ENCODE measurements around the gene TBRG1. TPM values are rescaled to one million over a fixed set of nuclear protein-coding genes. Genes with fewer than 3 reads are reported as not detected.

Gene TBRG1
- total RNA-seq = 50.1 TPM

DNA sequence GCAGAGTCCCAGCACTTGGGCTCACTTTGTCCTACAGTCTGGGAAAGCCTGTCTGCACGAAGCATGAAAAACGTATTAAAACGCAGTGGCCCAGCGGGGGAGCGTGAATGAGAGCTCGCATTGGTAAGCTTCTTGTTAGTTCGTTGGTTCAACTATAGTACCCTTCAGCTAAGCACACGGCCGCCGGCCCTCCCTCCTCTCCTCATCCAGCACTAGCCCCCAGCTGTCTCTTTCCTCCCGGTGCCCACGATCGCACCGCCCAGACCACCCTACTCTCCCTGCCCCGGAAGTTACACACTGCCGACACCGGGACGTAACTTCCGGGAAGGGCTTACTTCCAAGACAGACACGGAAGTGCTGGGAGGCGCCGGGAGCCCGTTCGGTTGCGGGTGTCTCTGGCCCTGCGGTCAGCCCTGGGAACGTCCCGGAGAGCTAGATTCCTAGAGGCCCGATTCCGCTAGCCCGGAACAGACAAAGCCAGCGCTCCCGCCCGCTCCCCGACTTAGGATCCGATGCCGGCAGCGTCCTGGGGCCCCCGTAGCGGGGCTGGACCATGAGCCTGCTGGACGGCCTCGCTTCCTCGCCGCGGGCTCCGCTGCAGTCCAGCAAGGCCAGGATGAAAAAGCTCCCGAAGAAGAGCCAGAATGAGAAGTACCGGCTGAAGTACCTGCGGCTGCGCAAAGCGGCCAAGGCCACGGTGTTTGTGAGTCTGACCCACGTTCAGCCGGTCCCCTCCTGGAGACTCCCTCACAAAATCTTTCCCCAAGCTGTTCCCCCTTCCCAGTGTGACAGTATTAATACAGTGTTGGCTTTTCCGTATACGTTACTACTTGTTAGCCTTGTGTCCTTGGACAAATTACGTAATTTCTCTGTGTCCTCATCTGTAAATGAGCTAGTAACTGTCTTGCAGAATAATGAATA, at the start of gene TBRG1:
TSS of gene TBRG1 (plus strand) at position 334 of the 921 bp plus-strand sequence. CDS start at position 554, 220 bp downstream.

DNA sequence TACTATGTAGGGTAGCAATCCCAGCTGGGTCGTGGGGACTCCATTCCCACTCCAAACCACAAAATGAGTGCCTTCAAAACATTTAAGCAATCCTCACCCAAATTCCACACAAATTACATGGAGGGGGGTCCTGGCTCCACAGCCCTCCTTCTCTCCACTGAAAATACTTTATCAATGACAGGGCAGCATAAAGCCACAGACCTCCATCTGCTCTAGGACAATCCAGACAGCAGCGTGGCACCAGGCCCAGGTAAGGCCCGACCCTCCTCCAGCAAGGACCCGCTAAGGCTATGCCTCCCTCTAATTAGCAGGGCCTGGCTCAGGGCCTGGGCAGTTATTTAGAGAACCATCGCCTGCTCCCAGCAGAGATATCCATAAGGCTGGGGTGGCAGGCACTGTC, 11.6 kb upstream of the TBRG1 start, which contains the start of gene PANX3:
TSS of gene PANX3 (plus strand) at position 365 of the 400 bp plus-strand sequence. CDS start 129 bp downstream, outside the sequence.

DNA sequence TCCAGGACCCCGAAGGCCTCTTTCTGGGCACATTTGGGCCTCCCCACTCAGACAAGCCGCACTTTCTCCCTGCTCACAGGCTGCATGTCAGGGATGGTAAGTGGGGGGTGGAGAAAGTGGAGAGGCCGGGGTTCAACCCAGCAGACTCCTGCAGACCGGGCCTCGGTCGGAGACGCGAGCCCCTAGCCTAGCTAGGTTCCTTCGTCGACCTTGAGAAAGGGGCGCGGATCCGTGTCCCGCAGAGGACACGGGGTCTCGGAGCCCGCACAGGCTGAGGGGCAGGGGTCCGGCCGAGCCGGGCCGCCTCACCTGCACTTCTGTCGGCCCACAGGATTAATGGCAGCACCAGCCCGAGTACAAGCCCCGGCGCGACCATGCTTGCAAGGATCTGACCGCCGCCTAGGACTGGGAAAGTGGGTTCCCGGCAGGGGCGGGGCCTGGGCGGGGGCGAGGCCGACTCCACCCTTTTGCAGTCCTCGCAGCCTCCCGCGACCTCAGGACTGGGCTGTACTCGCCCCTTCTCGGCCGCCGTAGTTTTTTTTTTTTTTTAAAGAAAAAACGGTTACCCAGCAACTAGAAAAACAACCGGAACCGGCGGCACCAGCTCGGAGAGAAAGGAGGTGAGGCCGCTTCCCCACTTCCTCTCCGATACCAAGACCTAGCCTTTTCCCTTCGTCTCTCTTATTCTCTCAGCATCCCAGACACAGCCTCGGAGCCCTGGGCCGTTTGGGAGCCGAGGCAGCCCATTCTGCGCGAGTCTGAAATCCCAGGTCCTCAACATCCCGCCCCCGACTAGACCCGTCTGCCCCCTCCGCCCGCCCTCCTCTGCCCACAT, 50.9 kb downstream of the TBRG1 start, which contains the start of the genes SIAE and SPA17:
TSS of gene SIAE (minus strand) at position 407 of the 835 bp plus-strand sequence. CDS start at position 376, 31 bp downstream.
TSS of gene SPA17 (plus strand) at position 572 of the 835 bp plus-strand sequence. CDS start 1,361 bp downstream, outside the sequence.

Small RNA genes lying within 50 kb of the gene (small RNA-seq; reads per million reads assigned to genes)
- gene RNA5SP352 (ENCODE audit: low replicate concordance) = not detected

Other genes starting within 250 kb of the TBRG1 start
- gene OR8B2, start 238.4 kb upstream of the TBRG1 start, total RNA-seq = not detected
- gene OR8B3, start 223.8 kb upstream of the TBRG1 start, total RNA-seq = not detected
- gene OR8B4, start 198.0 kb upstream of the TBRG1 start, total RNA-seq = not detected
- gene OR8B8, start 177.2 kb upstream of the TBRG1 start, total RNA-seq = not detected
- gene OR8B12, start 79.2 kb upstream of the TBRG1 start, total RNA-seq = not detected
- gene OR8A1, start 52.9 kb upstream of the TBRG1 start, total RNA-seq = not detected
- not detected for gene PANX3, start 11.4 kb upstream of the TBRG1 start, total RNA-seq
- 4.7 TPM for gene SIAE, start 50.9 kb downstream of the TBRG1 start, total RNA-seq
- 3.8 TPM for gene SPA17, start 51.0 kb downstream of the TBRG1 start, total RNA-seq
- gene NRGN, start 117.1 kb downstream of the TBRG1 start, total RNA-seq = 1.9 TPM
- not detected for gene VSIG2, start 129.4 kb downstream of the TBRG1 start, total RNA-seq
- gene ESAM, start 139.4 kb downstream of the TBRG1 start, total RNA-seq = 4.4 TPM
- gene MSANTD2, start 177.5 kb downstream of the TBRG1 start, total RNA-seq = 32.9 TPM
- gene ROBO3, start 242.6 kb downstream of the TBRG1 start, total RNA-seq = 7.8 TPM

All from parietal lobe (tissue), 2 donors.